Activated naive CD4-positive, alpha-beta T cell treated with anti-CD3 and anti-CD28 coated beads, Interleukin-2, amount 50 U/mL, for 72 hours (primary cell): ENCODE results near the gene COL8A1. TPM values are rescaled to one million over a fixed set of nuclear protein-coding genes. Genes with fewer than 3 reads are reported as not detected.
"Not testable (repeated sequence)": the region's sequence is repeated elsewhere in the genome, so short reads cannot be mapped to it uniquely, and the experiment has no call there.

Experiments used
- ATAC-seq, 2 donors: fragments of 150-1000 bp; cut with Tn5 transposase; 2 replicates each; pipeline ENCODE4 v1.10.0; 2021; ENCODE audit warnings: mild to moderate bottlenecking in 2 of 2, moderate library complexity in 2 of 2
- DNase-seq, 2 donors: peaks; one replicate each; pipeline ENCODE4 v3.0.0; 2021 to 2022; ENCODE audit warnings: low spot score in 2 of 2
- H3K27ac Mint-ChIP-seq, 2 donors: one replicate each; pipeline ENCODE4 v1.8.0; 2022; ENCODE audit warnings: mild to moderate bottlenecking in 2 of 2, mixed read lengths in 2 of 2
- H3K36me3 Mint-ChIP-seq, 2 donors: one replicate each; pipeline ENCODE4 v1.8.0; 2022; ENCODE audit warnings: mixed read lengths in 2 of 2
- H3K9me3 Mint-ChIP-seq, 2 donors: one replicate each; pipeline ENCODE4 v1.8.0; 2022; ENCODE audit warnings: mixed read lengths in 2 of 2
- total RNA-seq, 2 donors: library from RNA; stranded (reverse); gene quantifications; one replicate each; pipeline ENCODE4 v1.2.3, GENCODE V29; 2022

Gene COL8A1
- under 1 TPM in 1 of 2 donors, not detected in 1; 0.07 TPM for total RNA-seq

- no peaks in the 10 kb centered on the region for H3K9me3 Mint-ChIP-seq
- DNase-seq (no peak), ATAC-seq (no peak)
- H3K27ac Mint-ChIP-seq: no peak within 1 kb of the TSS
- H3K36me3 Mint-ChIP-seq: peaks cover 0 to 20% of the 10 kb centered on the region in 2 donors
These were observed at the start of gene COL8A1 for GRCh38 chr3:99638167-99638948. TSS of gene COL8A1 (plus strand) at chr3:99638594. CDS start at chr3:99790683, 152,089 bp downstream.

DNA sequence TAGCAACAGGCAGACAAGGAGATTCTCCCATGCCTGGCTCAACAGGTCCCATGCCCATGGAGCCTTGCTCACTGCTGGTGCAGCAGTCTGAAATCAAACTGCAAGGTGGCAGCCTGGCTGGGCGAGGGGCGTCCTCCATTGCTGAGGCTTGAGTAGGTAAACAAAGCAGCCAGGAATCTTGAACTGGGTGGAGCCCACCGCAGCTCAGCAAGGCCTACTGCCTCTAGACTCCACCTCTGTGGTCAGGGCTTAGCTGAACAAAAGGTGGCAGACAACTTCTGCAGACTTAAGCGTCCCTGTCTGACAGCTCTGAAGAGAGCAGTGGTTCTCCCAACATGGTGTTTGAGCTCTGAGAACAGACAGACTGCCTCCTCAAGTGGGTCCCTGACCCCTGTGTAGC lies 49.2 kb upstream of the COL8A1 start:
- not testable (repeated sequence) for H3K9me3 Mint-ChIP-seq, H3K27ac Mint-ChIP-seq, ATAC-seq, H3K36me3 Mint-ChIP-seq, DNase-seq

- DNase-seq: no peak
- Mint-ChIP-seq H3K9me3 (no peaks in the 10 kb centered on the region), H3K27ac (no peak overlapping the region)
These were observed 38.5 kb upstream of the COL8A1 start for GRCh38 chr3:99599894-99600293.

GRCh38 chr3:99601515-99601914 lies 36.9 kb upstream of the COL8A1 start:
- ATAC-seq (no peak), DNase-seq (no peak)
- H3K9me3 Mint-ChIP-seq: no peaks in the 10 kb centered on the region
- no peaks in the 10 kb centered on the region for H3K36me3 Mint-ChIP-seq
- H3K27ac Mint-ChIP-seq: no peak overlapping the region

More at GRCh38 chr3:99599894-99600293, 38.5 kb upstream of the COL8A1 start:
- H3K36me3 Mint-ChIP-seq: no peaks in the 10 kb centered on the region
- no peak for ATAC-seq

GRCh38 chr3:99602183-99602582 lies 36.2 kb upstream of the COL8A1 start:
- DNase-seq: no peak
- no peak for ATAC-seq
- Mint-ChIP-seq H3K27ac (no peak overlapping the region), H3K36me3 (no peaks in the 10 kb centered on the region), H3K9me3 (no peaks in the 10 kb centered on the region)

DNA sequence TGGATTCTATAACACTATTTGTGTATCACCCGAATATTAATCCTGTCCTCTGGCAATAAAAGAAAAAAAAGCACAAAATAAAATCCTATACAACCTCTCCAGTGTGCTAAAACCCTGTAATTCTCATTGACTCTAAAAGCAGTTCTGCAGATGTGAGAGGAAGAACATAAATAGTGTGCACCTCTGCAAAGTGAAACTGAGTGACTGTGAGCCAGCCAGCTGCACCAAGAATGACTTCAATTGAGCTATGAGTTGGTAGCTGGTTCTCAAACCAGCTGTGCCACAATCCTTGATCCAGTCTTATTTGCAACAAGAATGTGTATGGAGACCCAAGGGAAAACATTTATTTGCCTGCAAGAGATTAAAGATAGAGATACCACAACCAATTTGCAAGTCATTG lies 31.2 kb upstream of the COL8A1 start:
- DNase-seq: no peak
- no peak for ATAC-seq
- Mint-ChIP-seq H3K36me3 (no peaks in the 10 kb centered on the region), H3K9me3 (no peaks in the 10 kb centered on the region), H3K27ac (no peak overlapping the region)

DNA sequence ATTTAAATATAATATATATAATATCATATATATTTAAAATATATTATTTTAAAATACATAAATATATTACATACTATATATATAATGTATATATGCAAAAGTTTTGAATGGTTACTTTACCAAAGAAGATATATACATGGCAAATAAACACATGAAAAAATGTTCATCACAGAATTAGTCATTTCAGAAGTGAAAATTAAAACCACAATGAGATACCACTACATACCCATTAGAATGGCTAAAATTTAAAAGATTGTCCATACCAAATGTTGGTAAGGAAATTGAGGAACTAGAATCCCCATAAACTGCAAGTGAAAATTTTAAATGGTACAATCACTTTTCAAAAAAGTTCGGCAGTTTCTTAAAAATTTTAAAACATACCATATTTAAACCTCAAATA lies 23.6 kb upstream of the COL8A1 start:
- Mint-ChIP-seq H3K9me3 (no peaks in the 10 kb centered on the region), H3K27ac (no peak overlapping the region), H3K36me3 (no peaks in the 10 kb centered on the region)
- no peak for ATAC-seq
- no peak for DNase-seq

DNA sequence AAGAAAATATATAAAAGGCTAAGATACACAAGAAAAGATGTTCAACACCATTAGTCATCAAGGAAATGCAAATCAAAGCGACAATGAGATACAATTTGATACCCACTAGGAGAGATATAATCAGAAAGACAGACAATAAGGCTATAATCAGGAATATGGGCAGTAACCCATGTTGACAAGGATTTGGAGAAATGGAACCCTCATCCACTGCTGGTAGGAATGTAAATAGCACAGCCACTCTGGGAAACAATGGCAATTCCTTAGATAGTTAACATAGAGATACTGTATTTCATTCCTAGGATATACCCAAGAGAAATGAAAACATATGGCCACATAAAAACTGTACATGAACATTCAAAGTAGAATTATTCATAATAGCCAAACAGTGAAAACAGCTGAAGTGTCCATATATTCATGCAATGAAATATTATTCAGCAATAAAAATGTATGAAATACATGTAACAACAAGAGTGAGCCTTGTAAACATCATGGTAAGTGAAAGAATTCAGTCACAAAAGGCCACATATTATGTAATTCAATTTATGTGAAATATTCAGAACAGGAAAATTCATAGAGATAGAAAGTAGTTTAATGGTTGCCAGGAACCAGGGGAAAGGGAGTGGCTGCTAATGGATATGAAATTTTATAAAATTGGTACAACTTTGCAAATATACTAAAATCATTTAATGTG lies 18.2 kb upstream of the COL8A1 start:
- Mint-ChIP-seq H3K9me3 (no peaks in the 10 kb centered on the region), H3K27ac (no peak overlapping the region), H3K36me3 (no peaks in the 10 kb centered on the region)
- ATAC-seq: no peak
- no peak for DNase-seq

- Mint-ChIP-seq H3K27ac (no peak overlapping the region), H3K36me3 (no peaks in the 10 kb centered on the region), H3K9me3 (no peaks in the 10 kb centered on the region)
- DNase-seq (no peak), ATAC-seq (no peak)
These were observed 17.4 kb upstream of the COL8A1 start for GRCh38 chr3:99620976-99621375.

- no peaks in the 10 kb centered on the region for H3K9me3 Mint-ChIP-seq
- ATAC-seq (no peak), DNase-seq (no peak)
- H3K27ac Mint-ChIP-seq: no peak overlapping the region
- H3K36me3 Mint-ChIP-seq: no peaks in the 10 kb centered on the region
These were observed 13.7 kb upstream of the COL8A1 start for GRCh38 chr3:99624496-99625236.

DNA sequence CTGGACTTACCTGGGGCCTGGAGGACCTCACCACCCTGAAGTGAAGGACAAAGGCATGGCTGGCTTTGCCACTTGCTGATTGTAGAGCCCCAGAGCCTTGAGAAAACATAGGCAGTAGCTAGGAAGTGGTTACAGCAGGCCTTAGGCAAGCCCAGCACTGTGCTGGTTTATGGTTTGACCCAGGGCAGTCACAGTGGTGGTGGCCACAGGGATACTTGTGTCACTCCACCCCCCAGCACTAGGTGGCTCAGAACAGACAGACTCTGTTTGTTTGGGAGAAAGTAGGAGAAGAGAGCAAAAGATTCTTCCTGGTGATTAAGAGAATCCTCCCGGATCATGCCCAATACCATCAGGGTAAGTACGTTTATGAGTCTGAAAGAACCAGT lies 13.2 kb upstream of the COL8A1 start:
- no peaks in the 10 kb centered on the region for H3K9me3 Mint-ChIP-seq
- ATAC-seq (no peak), DNase-seq (no peak)
- no peak overlapping the region for H3K27ac Mint-ChIP-seq
- H3K36me3 Mint-ChIP-seq: no peaks in the 10 kb centered on the region

DNA sequence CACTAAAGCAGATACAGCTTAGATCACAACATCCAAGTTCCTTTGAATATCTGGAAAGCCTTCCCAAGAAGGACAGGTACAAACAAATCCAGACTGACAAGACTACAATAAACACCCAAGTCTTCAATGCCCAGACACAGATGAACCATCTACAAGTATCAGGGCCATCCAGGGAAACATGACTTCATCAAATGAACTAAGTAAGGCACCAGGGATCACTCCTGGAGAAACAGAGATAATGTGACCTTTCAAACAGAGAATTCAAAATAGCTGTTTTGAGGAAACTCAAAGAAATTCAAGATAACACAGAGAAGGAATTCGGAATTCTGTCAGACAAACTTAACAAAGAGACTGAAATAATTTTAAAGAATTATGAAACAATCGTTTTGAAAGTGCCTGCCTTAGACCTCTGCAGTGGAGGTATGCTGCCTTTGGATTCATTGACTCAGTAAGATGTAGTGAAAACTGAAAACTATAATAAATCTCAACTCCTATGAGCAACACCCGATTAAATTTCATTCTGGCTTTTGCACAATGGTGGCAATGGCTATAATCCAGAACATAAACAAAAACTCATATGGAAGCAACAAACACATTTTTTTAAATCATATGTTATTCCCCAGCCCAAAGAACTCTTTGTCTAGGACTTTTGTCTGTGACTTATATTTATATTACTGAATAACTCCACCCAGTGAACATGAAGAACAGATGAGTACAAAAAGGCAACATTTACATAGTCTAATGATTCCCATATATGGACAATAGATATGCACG lies 12.6 kb upstream of the COL8A1 start:
- DNase-seq (no peak), ATAC-seq (no peak)
- Mint-ChIP-seq H3K36me3 (no peaks in the 10 kb centered on the region), H3K27ac (no peak overlapping the region), H3K9me3 (no peaks in the 10 kb centered on the region)

GRCh38 chr3:99626417-99626788 lies 12.0 kb upstream of the COL8A1 start:
- ATAC-seq (no peak), DNase-seq (no peak)
- H3K9me3 Mint-ChIP-seq: no peaks in the 10 kb centered on the region
- H3K36me3 Mint-ChIP-seq: no peaks in the 10 kb centered on the region
- H3K27ac Mint-ChIP-seq: no peak overlapping the region

DNA sequence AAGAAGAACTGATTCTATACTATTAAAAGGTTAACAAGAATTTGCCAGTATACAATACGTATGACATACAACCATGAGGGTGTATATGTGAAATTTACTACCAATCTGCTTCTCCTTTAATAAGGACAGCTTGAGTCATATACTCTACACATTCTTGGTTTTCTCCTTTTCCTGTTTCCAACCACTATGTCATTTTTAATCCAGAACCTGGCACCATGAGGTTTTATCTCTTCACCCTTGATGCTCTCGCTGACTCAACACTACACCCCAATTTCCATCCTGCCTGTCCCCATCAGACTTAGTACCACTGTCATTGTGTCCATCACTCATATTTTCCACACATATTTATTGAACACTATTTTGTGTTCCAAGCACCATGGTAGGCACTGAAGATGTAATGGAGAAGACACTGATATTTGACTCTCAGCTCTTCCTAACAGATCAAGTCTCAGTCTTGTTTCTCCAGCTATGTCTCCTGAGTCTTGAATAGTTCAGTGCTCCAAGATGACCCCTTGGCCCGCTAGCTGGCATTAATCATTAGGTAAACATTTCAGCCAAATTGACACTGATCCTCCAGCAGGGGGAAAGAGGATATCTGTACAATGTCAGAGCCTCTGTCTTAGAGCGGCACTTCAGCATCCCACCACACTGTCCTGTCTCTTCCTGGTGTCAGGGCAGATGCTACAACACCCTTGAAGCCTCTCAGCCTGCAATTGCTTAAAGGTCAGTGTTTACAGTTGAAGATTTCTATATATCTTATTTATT lies 11.2 kb upstream of the COL8A1 start:
- no peaks in the 10 kb centered on the region for H3K36me3 Mint-ChIP-seq
- DNase-seq (no peak), ATAC-seq (peak in 1 of 2 donors; percentile 80)
- no peaks in the 10 kb centered on the region for H3K9me3 Mint-ChIP-seq
- H3K27ac Mint-ChIP-seq: no peak overlapping the region

DNA sequence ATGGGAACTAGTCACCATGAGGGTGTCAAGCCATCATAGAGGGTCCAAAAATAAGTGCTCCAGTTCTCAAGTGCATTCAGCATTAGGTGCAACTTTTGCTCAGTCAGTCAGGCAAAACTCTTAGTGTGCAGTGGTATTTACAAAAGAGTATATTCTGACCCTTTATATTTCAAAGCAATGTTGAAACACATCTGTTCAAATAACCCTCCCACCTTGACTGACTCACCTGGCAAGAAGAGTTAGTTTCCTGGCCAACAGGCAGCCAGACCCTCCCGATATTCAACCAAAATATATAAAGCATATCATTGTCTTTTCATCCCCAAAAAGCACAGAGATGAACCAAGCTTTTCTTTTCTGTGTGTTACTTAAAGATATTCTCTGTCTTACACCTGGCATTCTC lies 7.6 kb upstream of the COL8A1 start:
- no peak for ATAC-seq
- Mint-ChIP-seq H3K27ac (no peak overlapping the region), H3K9me3 (no peaks in the 10 kb centered on the region), H3K36me3 (peaks cover 0 to 7% of the 10 kb centered on the region in 2 donors)
- DNase-seq: no peak

DNA sequence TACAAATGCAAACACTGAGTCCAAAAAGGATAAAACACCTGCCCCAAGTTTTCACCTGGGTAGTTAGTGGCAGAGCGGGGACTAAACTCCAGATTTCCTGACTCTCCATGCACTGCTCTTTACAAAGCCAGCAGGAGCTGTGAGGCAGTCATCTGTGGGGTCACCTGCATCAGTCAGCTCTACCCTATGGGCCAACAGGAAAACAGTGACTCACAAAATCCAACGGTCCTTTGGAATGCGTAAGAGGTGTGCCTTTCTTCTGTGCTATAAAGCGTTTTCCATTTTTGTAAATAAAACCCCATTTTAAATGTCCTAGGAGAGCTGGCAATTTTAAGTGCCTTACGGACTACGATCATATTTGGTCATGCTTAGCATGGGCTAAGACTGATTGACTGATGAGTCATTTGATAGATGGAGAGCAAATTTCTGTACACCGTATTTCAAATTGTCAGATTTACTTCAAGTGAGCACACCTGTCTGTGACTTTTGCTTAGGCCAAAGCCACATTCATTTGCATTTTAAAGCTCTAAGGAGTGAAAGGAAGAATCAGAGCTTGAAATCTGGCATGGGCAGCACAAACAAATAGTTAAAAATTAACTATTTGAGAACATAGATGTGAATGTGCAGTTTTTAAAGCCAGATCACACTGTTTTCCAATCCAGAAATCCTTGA lies 4.4 kb upstream of the COL8A1 start:
- Mint-ChIP-seq H3K9me3 (no peaks in the 10 kb centered on the region), H3K36me3 (peaks cover 0 to 18% of the 10 kb centered on the region in 2 donors), H3K27ac (no peak overlapping the region)
- no peak for ATAC-seq
- DNase-seq: no peak
